Measurements from ENCODE around the gene CPN2. TPM values are rescaled to one million over a fixed set of nuclear protein-coding genes. Genes with fewer than 3 reads are reported as not detected.

The CPN2 gene
- total RNA-seq, 1 experiment from 2014 or later = not detected

GRCh38 chr3:194294895-194295214, 56.3 kb downstream of the CPN2 start:
- no peaks in the 10 kb centered on the region for H4K20me1 ChIP-seq (ENCODE audit: control insufficient read depth, insufficient read depth, insufficient read length)
- peaks cover 11% of the 10 kb centered on the region for H3K27me3 Mint-ChIP-seq (ENCODE audit: low read depth)
- TF ChIP-seq, protein P1, sequence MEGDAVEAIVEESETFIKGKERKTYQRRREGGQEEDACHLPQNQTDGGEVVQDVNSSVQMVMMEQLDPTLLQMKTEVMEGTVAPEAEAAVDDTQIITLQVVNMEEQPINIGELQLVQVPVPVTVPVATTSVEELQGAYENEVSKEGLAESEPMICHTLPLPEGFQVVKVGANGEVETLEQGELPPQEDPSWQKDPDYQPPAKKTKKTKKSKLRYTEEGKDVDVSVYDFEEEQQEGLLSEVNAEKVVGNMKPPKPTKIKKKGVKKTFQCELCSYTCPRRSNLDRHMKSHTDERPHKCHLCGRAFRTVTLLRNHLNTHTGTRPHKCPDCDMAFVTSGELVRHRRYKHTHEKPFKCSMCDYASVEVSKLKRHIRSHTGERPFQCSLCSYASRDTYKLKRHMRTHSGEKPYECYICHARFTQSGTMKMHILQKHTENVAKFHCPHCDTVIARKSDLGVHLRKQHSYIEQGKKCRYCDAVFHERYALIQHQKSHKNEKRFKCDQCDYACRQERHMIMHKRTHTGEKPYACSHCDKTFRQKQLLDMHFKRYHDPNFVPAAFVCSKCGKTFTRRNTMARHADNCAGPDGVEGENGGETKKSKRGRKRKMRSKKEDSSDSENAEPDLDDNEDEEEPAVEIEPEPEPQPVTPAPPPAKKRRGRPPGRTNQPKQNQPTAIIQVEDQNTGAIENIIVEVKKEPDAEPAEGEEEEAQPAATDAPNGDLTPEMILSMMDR (conservative IDR thresholded peaks at IDR 0.05) = no peak
- H3K27ac ChIP-seq (ENCODE audit: insufficient read length, low read depth, low read length) = no peak overlapping the region
- no peak overlapping the region for H2BK12ac ChIP-seq (ENCODE audit: insufficient read length, low read depth, low read length)
- peak overlapping the region; percentile 30 to 94 (median 72); a peak in 6 of 7 replicates for H3K27ac Mint-ChIP-seq
- no peak overlapping the region for H2BK120ac ChIP-seq (ENCODE audit: low read depth, low read length, poor library complexity, severe bottlenecking)
- no peak overlapping the region for H2BK15ac ChIP-seq (ENCODE audit: low read depth, low read length)
- H4K5ac ChIP-seq (ENCODE audit: insufficient read length, low read depth, low read length) = no peak overlapping the region
- peaks cover 40 to 42% of the 10 kb centered on the region in 2 experiments for H3K4me1 Mint-ChIP-seq
- H3K56ac ChIP-seq (ENCODE audit: insufficient read length, low read depth, low read length) = no peak overlapping the region
- H3K4ac ChIP-seq (ENCODE audit: low read depth, low read length) = no peak overlapping the region
- DNase-seq = peak; percentile 53
- H3K14ac ChIP-seq (ENCODE audit: insufficient read depth, low read length) = no peak overlapping the region
- peaks cover 7 to 9% of the 10 kb centered on the region in 2 experiments for H3K9me3 Mint-ChIP-seq
- WGBS (ENCODE audit: extremely low coverage, insufficient read length, low lambda C conversion rate) = no CpG with 5 or more reads among the region's 5 CpGs
- H3K79me1 ChIP-seq (ENCODE audit: insufficient read depth, low read depth, low read length, poor library complexity, severe bottlenecking) = no peaks in the 10 kb centered on the region
- no peak overlapping the region for H2AK5ac ChIP-seq (ENCODE audit: insufficient read length, low read length)
- no peak overlapping the region for H3K18ac ChIP-seq (ENCODE audit: insufficient read length, low read depth, low read length)
- H3K23ac ChIP-seq (ENCODE audit: insufficient read length, low read depth, low read length) = no peak overlapping the region
- peaks cover 0 to 16% (median 2%) of the 10 kb centered on the region in 3 experiments; a peak in 5 of 7 replicates for H3K36me3 Mint-ChIP-seq (ENCODE audit: insufficient read depth in 1 of 3, low read depth in 3 of 3)
- no peaks in the 10 kb centered on the region for H3K9me3 ChIP-seq (ENCODE audit: control insufficient read depth, low read depth, low read length)
- H4K91ac ChIP-seq (ENCODE audit: insufficient read length, low read depth, low read length) = no peak overlapping the region
- H3T11ph ChIP-seq (ENCODE audit: low read length) = no peak overlapping the region
- no peak overlapping the region for H3K9ac ChIP-seq (ENCODE audit: extremely low read depth, insufficient read length, low read length)
- H3K4me2 ChIP-seq (ENCODE audit: insufficient read depth, insufficient read length, low read length) = no peak overlapping the region
- H3K23me2 ChIP-seq (ENCODE audit: insufficient read length, low read depth, low read length, poor library complexity, severe bottlenecking) = peaks cover 8% of the 10 kb centered on the region
- H2AFZ ChIP-seq (ENCODE audit: low read length) = no peak overlapping the region
- H3K4me1 ChIP-seq (ENCODE audit: insufficient read depth, low read length) = 0 out of 2 replicates have a peak, but pooled peaks cover 2% of the 10 kb centered on the region
- no peak overlapping the region for H2BK20ac ChIP-seq (ENCODE audit: low read depth, low read length, poor library complexity, severe bottlenecking)
- no peak overlapping the region for H2BK5ac ChIP-seq (ENCODE audit: insufficient read length, low read length)
- no peak overlapping the region for H4K8ac ChIP-seq (replicated peaks; ENCODE audit: insufficient read length, low read depth, low read length)
- H3K79me2 ChIP-seq (ENCODE audit: insufficient read depth, low read length) = no peaks in the 10 kb centered on the region
- H3K4me3 Mint-ChIP-seq = no peak overlapping the region
- no peaks in the 10 kb centered on the region for H3K27me3 ChIP-seq (ENCODE audit: insufficient read depth, low read length)

All from H9 (cell line).